Ishikawa (cell line): ENCODE results near the gene PROM1.

Source experiments
- CEBPB ChIP-seq: IDR thresholded peaks from 2 replicates; pipeline ENCODE4 v1.6.1; 2012
- CREB1 ChIP-seq: IDR thresholded peaks from 2 replicates; pipeline ENCODE4 v1.6.1; 2012; ENCODE audit warnings: low read depth
- EP300 ChIP-seq: IDR thresholded peaks from 2 replicates; pipeline ENCODE4 v1.6.1; 2012; ENCODE audit warnings: borderline replicate concordance
- MAX ChIP-seq: IDR thresholded peaks from 2 replicates; pipeline ENCODE4 v1.6.1; 2012
- NFIC ChIP-seq: IDR thresholded peaks from 2 replicates; pipeline ENCODE4 v1.6.1; 2012
- RAD21 ChIP-seq: IDR thresholded peaks from 2 replicates; pipeline ENCODE4 v1.6.1; 2012; ENCODE audit warnings: low read depth
- REST ChIP-seq: IDR thresholded peaks from 2 replicates; pipeline ENCODE4 v1.6.1; 2012; ENCODE audit warnings: low read depth, mild to moderate bottlenecking
- TAF1 ChIP-seq: IDR thresholded peaks from 2 replicates; pipeline ENCODE4 v1.6.1; 2012; ENCODE audit warnings: low read depth, mild to moderate bottlenecking
- TCF12 ChIP-seq: IDR thresholded peaks from 2 replicates; pipeline ENCODE4 v1.6.1; 2012; ENCODE audit warnings: low read depth
- TEAD4 ChIP-seq: IDR thresholded peaks from 2 replicates; pipeline ENCODE4 v1.6.1; 2012
- YY1 ChIP-seq: IDR thresholded peaks from 2 replicates; pipeline ENCODE4 v1.6.1; 2012; ENCODE audit warnings: low read depth

- no peak for TF ChIP-seq YY1
- no peak for TF ChIP-seq TAF1
- no peak for TF ChIP-seq TEAD4
- no peak for TF ChIP-seq RAD21
- TF ChIP-seq CEBPB: no peak
- no peak for TF ChIP-seq REST
- TF ChIP-seq MAX: no peak
- no peak for TF ChIP-seq NFIC
- no peak for TF ChIP-seq EP300
- no peak for TF ChIP-seq TCF12
- TF ChIP-seq CREB1: no peak
These were observed 115.1 kb downstream of the PROM1 start for GRCh38 chr4:15968551-15969300.
